Testis (tissue), 3 donors: ENCODE results near the gene AFG1L. TPM values are rescaled to one million over a fixed set of nuclear protein-coding genes. Genes with fewer than 3 reads are reported as not detected.
A peak's percentile ranks its signal among the peaks of the same experiment; 100 is the strongest.
"Not testable (repeated sequence)": the region's sequence is repeated elsewhere in the genome, so short reads cannot be mapped to it uniquely, and the experiment has no call there.

Experiments used
- DNase-seq: peaks from one replicate; pipeline ENCODE4 v3.0.0-alpha.2; 2019
- H3K27ac ChIP-seq, 2 donors: fragments of 200-600 bp; sonication (generic); one replicate each; pipeline ENCODE4 v1.5.1; 2019
- H3K27me3 ChIP-seq: fragments of 200-600 bp; sonication (generic); one replicate; pipeline ENCODE4 v1.5.1; 2019
- H3K36me3 ChIP-seq: fragments of 200-600 bp; sonication (generic); one replicate; pipeline ENCODE4 v1.5.1; 2017; ENCODE audit warnings: low read depth; ENCODE audit errors: missing control alignments
- H3K4me1 ChIP-seq: fragments of 200-600 bp; sonication (generic); one replicate; pipeline ENCODE4 v1.5.1; 2019
- H3K4me3 ChIP-seq, 2 donors: fragments of 200-600 bp; sonication (generic); one replicate each; pipeline ENCODE4 v1.5.1; 2017 to 2019
- H3K9me3 ChIP-seq: fragments of 200-600 bp; sonication (generic); one replicate; pipeline ENCODE4 v1.5.1; 2017
- POLR2A ChIP-seq: fragments of 450-650 bp; IDR thresholded peaks from one replicate; pipeline ENCODE4 v1.6.1; 2017; ENCODE audit warnings: antibody characterized with exemption, mild to moderate bottlenecking, moderate library complexity
- WGBS, 2 donors: methylation state at CpG; one replicate each; pipeline ENCODE4 v1.1.5; 2018; 5-methylcytosine and 5-hydroxymethylcytosine counted together
- intact Hi-C: fragments of 100-400 bp; cut with DNase I; formaldehyde crosslinking; loops from one replicate; pipeline ENCODE4 v1.15.1; 2023; ENCODE audit warnings: low total_unique reads
- polyA plus RNA-seq: library from polyadenylated mRNA; stranded (reverse); fragments of 350-450 nt; fragmentation: Illumina TruSeq; extraction: RNeasy Lipid Tissue Mini Kit (QIAGEN cat#74804); gene quantifications from one replicate; pipeline ENCODE4 v1.2.3, GENCODE V29; 2014; ENCODE audit warnings: low read depth, low replicate concordance; ENCODE audit not compliant: insufficient read depth
- total RNA-seq, 2 donors: library from RNA; depleted of rRNA; stranded (reverse); fragments of >200 nt; gene quantifications; one replicate each; pipeline ENCODE4 v1.2.3, GENCODE V29; 2016
- TF ChIP-seq, protein P1 (sequence below), 3 experiments: fragments of 450-650 bp in 2 of 3; fragments of 200-600 bp in 1 of 3; sonication (generic) in 1 of 3; IDR thresholded peaks; one replicate each; pipeline ENCODE4 v1.5.1; 2016 to 2019; ENCODE audit warnings: antibody characterized with exemption in 3 of 3, mild to moderate bottlenecking in 2 of 3, moderate library complexity in 1 of 3

Gene AFG1L
- total and polyA plus RNA-seq, 3 donors from 2014 or later: 9.2 to 43.0 (median 11.7) TPM

DNA sequence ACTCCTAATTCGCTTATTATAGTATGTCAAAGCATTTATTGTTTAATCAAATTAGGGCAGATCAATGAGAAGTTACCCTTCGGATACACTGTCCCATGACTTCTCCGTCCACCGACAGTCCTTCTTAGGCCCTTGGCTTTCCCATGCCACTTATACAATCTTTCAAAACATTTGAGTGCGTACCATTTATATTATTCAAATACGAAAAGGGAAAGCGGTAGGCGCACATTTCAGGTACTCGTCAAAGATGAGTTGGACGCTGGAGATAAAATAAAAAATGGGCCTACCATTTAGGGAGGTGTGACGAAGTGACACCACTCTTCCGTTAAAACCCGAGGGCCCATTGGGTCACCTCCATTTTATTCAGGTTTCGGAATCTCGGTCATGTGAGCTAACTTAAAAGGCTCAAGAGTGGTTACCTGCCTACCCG lies 542 bp upstream of the AFG1L start:
- intact Hi-C loops: no loop called here
- Histone ChIP-seq H3K4me1 (peaks cover 3% of the 10 kb centered on the region), H3K9me3 (no peaks in the 10 kb centered on the region), H3K36me3 (no peaks in the 10 kb centered on the region), H3K4me3 (peak overlapping the region; percentile 82 to 83), H3K27me3 (no peaks in the 10 kb centered on the region), H3K27ac (peak overlapping the region; percentile 92)
- TF ChIP-seq, protein P1, sequence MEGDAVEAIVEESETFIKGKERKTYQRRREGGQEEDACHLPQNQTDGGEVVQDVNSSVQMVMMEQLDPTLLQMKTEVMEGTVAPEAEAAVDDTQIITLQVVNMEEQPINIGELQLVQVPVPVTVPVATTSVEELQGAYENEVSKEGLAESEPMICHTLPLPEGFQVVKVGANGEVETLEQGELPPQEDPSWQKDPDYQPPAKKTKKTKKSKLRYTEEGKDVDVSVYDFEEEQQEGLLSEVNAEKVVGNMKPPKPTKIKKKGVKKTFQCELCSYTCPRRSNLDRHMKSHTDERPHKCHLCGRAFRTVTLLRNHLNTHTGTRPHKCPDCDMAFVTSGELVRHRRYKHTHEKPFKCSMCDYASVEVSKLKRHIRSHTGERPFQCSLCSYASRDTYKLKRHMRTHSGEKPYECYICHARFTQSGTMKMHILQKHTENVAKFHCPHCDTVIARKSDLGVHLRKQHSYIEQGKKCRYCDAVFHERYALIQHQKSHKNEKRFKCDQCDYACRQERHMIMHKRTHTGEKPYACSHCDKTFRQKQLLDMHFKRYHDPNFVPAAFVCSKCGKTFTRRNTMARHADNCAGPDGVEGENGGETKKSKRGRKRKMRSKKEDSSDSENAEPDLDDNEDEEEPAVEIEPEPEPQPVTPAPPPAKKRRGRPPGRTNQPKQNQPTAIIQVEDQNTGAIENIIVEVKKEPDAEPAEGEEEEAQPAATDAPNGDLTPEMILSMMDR (IDR thresholded peaks at IDR 0.05): no peak
- 21 to 25% methylated on average over 15 to 16 of the region's 16 CpGs for WGBS, 2 donors
- DNase-seq: no peak

- H3K27ac ChIP-seq: peak overlapping the region; percentile 92
- intact Hi-C loops: no loop called here
- WGBS, 2 donors: 44 to 49% methylated on average over 7 of the region's 7 CpGs
- no peaks in the 10 kb centered on the region for H3K27me3 ChIP-seq
- DNase-seq: no peak
- no peaks in the 10 kb centered on the region for H3K36me3 ChIP-seq
- H3K4me1 ChIP-seq: peaks cover 3% of the 10 kb centered on the region
- H3K4me3 ChIP-seq: peak overlapping the region; percentile 82 to 83
- TF ChIP-seq POLR2A: no peak
- H3K9me3 ChIP-seq: no peaks in the 10 kb centered on the region
Observed at GRCh38 chr6:108295676-108296075, 822 bp downstream of the AFG1L start.

DNA sequence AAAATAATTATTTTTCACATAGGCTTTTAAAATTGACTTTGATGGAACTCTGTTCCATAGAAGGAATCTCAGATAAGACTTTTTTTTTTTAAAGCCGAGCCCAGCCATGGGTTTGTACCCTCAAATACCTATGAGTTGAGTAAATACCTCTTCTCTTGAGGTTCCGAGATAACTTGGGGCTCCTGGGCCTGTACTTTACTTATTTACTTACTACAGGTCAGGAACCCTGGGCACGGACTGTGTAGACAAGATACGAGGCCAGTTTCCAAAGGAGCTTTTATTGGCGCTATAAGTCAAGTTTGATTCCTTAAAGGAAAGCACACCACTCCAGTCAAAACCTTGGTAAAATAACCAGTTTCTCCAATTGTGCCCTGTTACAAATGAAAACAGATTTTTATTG lies 7.5 kb downstream of the AFG1L start:
- Histone ChIP-seq H3K27ac (no peak overlapping the region), H3K9me3 (no peaks in the 10 kb centered on the region), H3K36me3 (no peaks in the 10 kb centered on the region), H3K4me1 (no peaks in the 10 kb centered on the region), H3K4me3 (no peak overlapping the region), H3K27me3 (no peaks in the 10 kb centered on the region)
- TF ChIP-seq, protein P1 (IDR thresholded peaks at IDR 0.05): no peak
- TF ChIP-seq POLR2A: no peak
- WGBS, 2 donors: 94 to 95% methylated on average over 5 of the region's 5 CpGs
- intact Hi-C loops: no loop called here
- DNase-seq: no peak

- 81 to 90% methylated on average over 2 of the region's 2 CpGs for WGBS, 2 donors
- intact Hi-C loops: no loop called here
- no peaks in the 10 kb centered on the region for H3K4me1 ChIP-seq
- H3K36me3 ChIP-seq: no peaks in the 10 kb centered on the region
- H3K27ac ChIP-seq: no peak overlapping the region
- no peak for DNase-seq
- H3K4me3 ChIP-seq: no peak overlapping the region
- no peak for TF ChIP-seq POLR2A
- TF ChIP-seq, protein P1 (IDR thresholded peaks at IDR 0.05): no peak
- H3K9me3 ChIP-seq: no peaks in the 10 kb centered on the region
- H3K27me3 ChIP-seq: no peaks in the 10 kb centered on the region
Observed at GRCh38 chr6:108304646-108305045, 9.8 kb downstream of the AFG1L start.

GRCh38 chr6:108308641-108309040 lies 13.8 kb downstream of the AFG1L start:
- WGBS, 2 donors: 95% methylated on average over 4 of the region's 4 CpGs
- intact Hi-C loops, H3K27me3 ChIP-seq: not testable (repeated sequence)

DNA sequence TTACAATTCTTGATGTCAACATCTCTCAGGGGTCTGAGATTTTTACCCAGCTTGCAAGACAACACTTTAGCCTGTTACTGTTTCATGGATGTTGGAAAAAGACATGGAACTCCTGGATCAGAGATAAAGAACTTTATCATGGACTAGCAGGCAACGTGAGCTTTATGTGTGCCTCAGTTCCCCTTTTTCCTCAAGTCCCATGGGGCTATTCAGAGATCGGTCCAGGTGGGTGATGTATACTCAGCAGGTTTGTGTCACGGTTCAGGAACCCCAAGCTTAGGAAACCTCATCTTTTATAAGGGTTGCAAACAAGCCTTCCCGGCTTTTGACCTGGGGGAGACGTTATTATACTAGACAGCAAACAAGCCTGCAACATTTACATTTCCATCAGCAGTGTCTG lies 15.0 kb downstream of the AFG1L start:
- Histone ChIP-seq H3K27me3 (no peaks in the 10 kb centered on the region), H3K36me3 (no peaks in the 10 kb centered on the region), H3K27ac (no peak overlapping the region), H3K9me3 (no peaks in the 10 kb centered on the region), H3K4me1 (peaks cover 10% of the 10 kb centered on the region), H3K4me3 (no peak overlapping the region)
- TF ChIP-seq POLR2A: no peak
- TF ChIP-seq, protein P1 (IDR thresholded peaks at IDR 0.05): no peak
- 84 to 93% methylated on average over 5 of the region's 5 CpGs for WGBS, 2 donors
- intact Hi-C loops: no loop called here
- DNase-seq: no peak

More at GRCh38 chr6:108308641-108309040, 13.8 kb downstream of the AFG1L start:
- H3K27ac ChIP-seq, H3K4me3 ChIP-seq, H3K36me3 ChIP-seq, DNase-seq, H3K4me1 ChIP-seq, H3K9me3 ChIP-seq: not testable (repeated sequence)
